Transverse colon (tissue), 4 donors: ENCODE results near the gene YBX2. TPM values are rescaled to one million over a fixed set of nuclear protein-coding genes. Genes with fewer than 3 reads are reported as not detected.
A peak's percentile ranks its signal among the peaks of the same experiment; 100 is the strongest.

Source experiments
- DNase-seq: peaks from one replicate; pipeline ENCODE4 v3.0.0-alpha.2; 2019
- H3K27ac ChIP-seq, 4 donors: fragments of 200-600 bp; sonication (generic); 2 replicates each; pipeline ENCODE4 v1.5.1; 2016 to 2018; ENCODE audit warnings: inconsistent platforms in 4 of 4
- H3K27me3 ChIP-seq: fragments of 200-600 bp; sonication (generic); 2 replicates; pipeline ENCODE4 v1.5.1; 2017; ENCODE audit warnings: inconsistent platforms
- H3K36me3 ChIP-seq, 4 donors: fragments of 200-600 bp; sonication (generic); 2 replicates each; pipeline ENCODE4 v1.5.1; 2017 to 2019; ENCODE audit warnings: inconsistent platforms in 4 of 4
- H3K4me1 ChIP-seq, 4 donors: fragments of 200-600 bp; sonication (generic); 2 replicates each; pipeline ENCODE4 v1.5.1; 2017 to 2020; ENCODE audit warnings: inconsistent platforms in 4 of 4
- H3K4me3 ChIP-seq, 4 donors: fragments of 200-600 bp; sonication (generic); 1 replicate in 1 of 4; 2 replicates in 3 of 4; pipeline versions ENCODE4 v1.5.1 to v1.6.1; 2017 to 2019; ENCODE audit warnings: inconsistent platforms in 4 of 4
- H3K9me3 ChIP-seq, 2 donors: fragments of 200-600 bp; sonication (generic); 2 replicates each; pipeline ENCODE4 v1.5.1; 2017 to 2019; ENCODE audit warnings: inconsistent platforms in 2 of 2
- EP300 ChIP-seq: sonication (generic); formaldehyde crosslinking; IDR thresholded peaks from one replicate; pipeline ENCODE4 v1.6.1; 2017; ENCODE audit warnings: antibody characterized with exemption, low read depth
- POLR2A ChIP-seq: fragments of 450-650 bp; IDR thresholded peaks from one replicate; pipeline ENCODE4 v1.6.1; 2016; ENCODE audit warnings: antibody characterized with exemption, mild to moderate bottlenecking, moderate library complexity
- POLR2AphosphoS5 ChIP-seq, 3 donors: sonication (generic); formaldehyde crosslinking; IDR thresholded peaks; one replicate each; pipeline ENCODE4 v1.6.1; 2016; ENCODE audit warnings: antibody characterized with exemption in 3 of 3
- WGBS, 2 donors: methylation state at CpG; one replicate each; pipeline ENCODE4 v1.1.5; 2018; ENCODE audit warnings: low coverage in 1 of 2; 5-methylcytosine and 5-hydroxymethylcytosine counted together
- in situ Hi-C, 4 donors: fragments of 200-750 bp; cut with MboI; loops; one replicate each; pipeline versions ENCODE4 v1.15.0 to v1.15.1; 2017; ENCODE audit warnings: low sequenced_read_pairs in 3 of 4, low pct_ligation_motif_present in 1 of 4, low pct_unique_long_range_greater_than_20kb in 1 of 4
- intact Hi-C: fragments of 100-400 bp; cut with DNase I; formaldehyde crosslinking; loops from one replicate; pipeline ENCODE4 v1.15.1; 2023; ENCODE audit warnings: low total_unique reads
- total RNA-seq, 4 donors: library from RNA; depleted of rRNA; stranded (reverse); fragments of >200 nt; gene quantifications; one replicate each; pipeline ENCODE4 v1.1.0, GENCODE V29; 2016
- TF ChIP-seq, protein P1 (sequence below), 5 experiments: fragments of 200-600 bp in 3 of 5; fragments of 450-650 bp in 2 of 5; sonication (generic) in 3 of 5; IDR thresholded peaks; 1 replicate in 2 of 5; 2 replicates in 3 of 5; pipeline ENCODE4 v1.5.1; 2016 to 2017; ENCODE audit warnings: antibody characterized with exemption in 5 of 5, inconsistent platforms in 3 of 5, mild to moderate bottlenecking in 2 of 5, moderate library complexity in 1 of 5

The YBX2 gene
- total RNA-seq, 4 donors from 2014 or later: 23.1 to 151 (median 43.4) TPM

GRCh38 chr17:7252176-7253043 lies 42.0 kb downstream of the YBX2 start, which contains the start of gene ELP5:
Gene ELP5, plus strand, starts transcription at chr17:7252215. Its CDS starts 336 bp downstream, at chr17:7252551.
- intact Hi-C loops (no loop called here), in situ Hi-C loops (no loop called here)
- TF ChIP-seq POLR2AphosphoS5 (IDR thresholded peaks at IDR 0.05) (peak; percentile 79 to 88 (median 86)), POLR2A (peak; percentile 82), EP300 (no peak)
- TF ChIP-seq, protein P1, sequence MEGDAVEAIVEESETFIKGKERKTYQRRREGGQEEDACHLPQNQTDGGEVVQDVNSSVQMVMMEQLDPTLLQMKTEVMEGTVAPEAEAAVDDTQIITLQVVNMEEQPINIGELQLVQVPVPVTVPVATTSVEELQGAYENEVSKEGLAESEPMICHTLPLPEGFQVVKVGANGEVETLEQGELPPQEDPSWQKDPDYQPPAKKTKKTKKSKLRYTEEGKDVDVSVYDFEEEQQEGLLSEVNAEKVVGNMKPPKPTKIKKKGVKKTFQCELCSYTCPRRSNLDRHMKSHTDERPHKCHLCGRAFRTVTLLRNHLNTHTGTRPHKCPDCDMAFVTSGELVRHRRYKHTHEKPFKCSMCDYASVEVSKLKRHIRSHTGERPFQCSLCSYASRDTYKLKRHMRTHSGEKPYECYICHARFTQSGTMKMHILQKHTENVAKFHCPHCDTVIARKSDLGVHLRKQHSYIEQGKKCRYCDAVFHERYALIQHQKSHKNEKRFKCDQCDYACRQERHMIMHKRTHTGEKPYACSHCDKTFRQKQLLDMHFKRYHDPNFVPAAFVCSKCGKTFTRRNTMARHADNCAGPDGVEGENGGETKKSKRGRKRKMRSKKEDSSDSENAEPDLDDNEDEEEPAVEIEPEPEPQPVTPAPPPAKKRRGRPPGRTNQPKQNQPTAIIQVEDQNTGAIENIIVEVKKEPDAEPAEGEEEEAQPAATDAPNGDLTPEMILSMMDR (IDR thresholded peaks at IDR 0.05): peak in 4 of 5 experiments; percentile 27 to 40 (median 28)
- peak; percentile 96 for DNase-seq
- H3K27me3 ChIP-seq: no peaks in the 10 kb centered on the region
- H3K9me3 ChIP-seq: no peaks in the 10 kb centered on the region
- WGBS, 2 donors: 0 to 9% methylated on average over 3 to 53 of the region's 55 CpGs
- peak within 1 kb of the TSS; percentile 95 to 100 (median 98) for H3K27ac ChIP-seq
- peaks cover 14 to 43% (median 34%) of the 10 kb centered on the region in 4 donors for H3K4me1 ChIP-seq
- peaks cover 0 to 10% (median 0%) of the 10 kb centered on the region in 4 donors for H3K36me3 ChIP-seq
- H3K4me3 ChIP-seq: peak within 1 kb of the TSS; percentile 79 to 100 (median 97)

DNA sequence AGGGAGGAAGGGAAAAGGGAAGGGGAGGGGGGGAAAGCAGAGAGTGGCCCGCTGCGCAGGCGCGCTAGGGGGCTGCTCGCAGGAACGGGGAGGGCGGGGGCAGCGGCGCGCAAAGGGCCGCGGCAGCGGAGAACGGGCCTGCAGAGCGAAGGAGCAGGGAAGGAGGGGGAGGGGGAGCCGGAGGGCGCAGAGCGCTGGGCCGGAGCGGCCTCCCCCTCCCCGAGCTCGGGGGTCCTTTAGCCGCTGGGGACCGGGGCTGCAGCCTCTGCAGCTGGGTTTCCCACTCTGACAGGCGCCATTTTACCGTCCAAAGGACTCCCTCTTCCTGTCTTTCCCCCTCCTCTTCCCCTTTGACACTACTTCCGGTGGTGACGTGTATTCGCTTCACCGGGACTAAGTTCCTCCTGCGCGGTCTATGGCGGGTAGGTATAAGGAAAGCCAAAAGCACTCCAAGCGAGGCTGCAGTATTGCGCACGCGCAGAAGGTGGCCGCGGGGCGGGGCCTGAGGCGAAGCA lies 42.7 kb downstream of the YBX2 start, which contains the start of gene CTDNEP1:
CTDNEP1 (minus strand) TSS at position 74 of the 515 bp plus-strand sequence. CDS start 438 bp downstream, outside the sequence.
- Histone ChIP-seq H3K9me3 (no peaks in the 10 kb centered on the region), H3K27ac (peak within 1 kb of the TSS; percentile 95 to 100 (median 98)), H3K36me3 (peaks cover 0 to 12% (median under 1%) of the 10 kb centered on the region in 4 donors), H3K4me3 (peak within 1 kb of the TSS; percentile 79 to 100 (median 97)), H3K27me3 (no peaks in the 10 kb centered on the region), H3K4me1 (peaks cover 14 to 42% (median 34%) of the 10 kb centered on the region in 4 donors)
- in situ Hi-C loops: no loop called here
- 2% methylated on average over 37 of the region's 41 CpGs; no CpG with 5 or more reads in 1 of the 2 donors for WGBS, 2 donors
- intact Hi-C loops: no loop called here
- TF ChIP-seq, protein P1 (IDR thresholded peaks at IDR 0.05): no peak
- TF ChIP-seq EP300: no peak
- TF ChIP-seq POLR2AphosphoS5 (IDR thresholded peaks at IDR 0.05): peak; percentile 72 to 84 (median 78)
- TF ChIP-seq POLR2A: peak; percentile 55
- peak; percentile 99 for DNase-seq

- peak; percentile 29 for DNase-seq
- H3K27me3 ChIP-seq: no peaks in the 10 kb centered on the region
- H3K27ac ChIP-seq: peak overlapping the region; percentile 95 to 100 (median 98)
- intact Hi-C loops: no loop called here
- peak overlapping the region; percentile 79 to 100 (median 97) for H3K4me3 ChIP-seq
- TF ChIP-seq POLR2AphosphoS5 (IDR thresholded peaks at IDR 0.05) (no peak), POLR2A (peak; percentile 35), EP300 (no peak)
- TF ChIP-seq, protein P1 (IDR thresholded peaks at IDR 0.05): no peak
- no peaks in the 10 kb centered on the region for H3K9me3 ChIP-seq
- H3K36me3 ChIP-seq: peaks cover 0 to 15% (median 4%) of the 10 kb centered on the region in 4 donors
- H3K4me1 ChIP-seq: peaks cover 14 to 42% (median 34%) of the 10 kb centered on the region in 4 donors
- in situ Hi-C loops: no loop called here
- WGBS, 2 donors: 0 to 2% methylated on average over 3 to 33 of the region's 55 CpGs
Measured at GRCh38 chr17:7250695-7251627, 43.5 kb downstream of the YBX2 start.
